ENCODE measurements around the gene DRG2.

DRG2 gene

DNA sequence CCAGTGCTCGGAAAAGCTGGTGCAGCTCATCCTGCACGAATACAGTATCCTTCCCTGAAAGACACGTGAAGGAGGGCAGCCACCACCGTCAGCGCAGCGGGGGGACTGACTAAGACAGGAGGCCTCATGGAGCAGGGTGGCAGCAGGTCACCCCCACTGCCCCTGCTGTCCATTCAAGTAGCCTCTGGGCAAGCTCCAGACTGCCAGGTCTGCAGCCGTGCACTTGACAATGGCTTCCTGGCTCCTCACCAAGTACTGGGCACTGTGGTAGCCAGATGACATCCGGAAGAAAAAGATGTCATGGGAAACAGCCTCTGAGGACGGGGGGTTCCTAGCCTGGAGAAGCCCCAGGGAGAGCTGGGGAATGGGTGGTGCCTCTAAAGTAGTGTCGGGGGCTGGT is 12.9 kb downstream of the DRG2 start:
- no peak for TF ChIP-seq CTCF (IDR thresholded peaks at IDR 0.05; ENCODE audit: low read length)
- no peak for TF ChIP-seq EZH2 (IDR thresholded peaks at IDR 0.05; ENCODE audit: borderline replicate concordance, low read length)
- Histone ChIP-seq H2AFZ (ENCODE audit: low read length) (no peak overlapping the region), H4K20me1 (ENCODE audit: insufficient read depth, low read length) (no peaks in the 10 kb centered on the region), H3K79me2 (ENCODE audit: insufficient read depth, low read length) (no peaks in the 10 kb centered on the region), H3K27me3 (ENCODE audit: insufficient read depth, low read length) (no peaks in the 10 kb centered on the region), H3K4me3 (ENCODE audit: low read depth, low read length, poor library complexity, severe bottlenecking) (no peak overlapping the region), H3K4me2 (ENCODE audit: low read length) (no peak overlapping the region), H3K9ac (ENCODE audit: low read length) (no peak overlapping the region), H3K27ac (ENCODE audit: low read depth, low read length, poor library complexity, severe bottlenecking) (no peak overlapping the region), H3K36me3 (ENCODE audit: insufficient read depth, low read length) (peaks cover 84% of the 10 kb centered on the region), H3K9me3 (ENCODE audit: low read length) (no peaks in the 10 kb centered on the region), H3K9me2 (ENCODE audit: low read depth, low read length) (no peaks in the 10 kb centered on the region), H3F3A (ENCODE audit: insufficient read depth, low read length) (no peaks in the 10 kb centered on the region), H3K4me1 (ENCODE audit: insufficient read depth, low read length, severe bottlenecking) (no peaks in the 10 kb centered on the region)

- Histone ChIP-seq H4K20me1 (ENCODE audit: insufficient read depth, low read length) (no peaks in the 10 kb centered on the region), H3K4me3 (ENCODE audit: low read depth, low read length, poor library complexity, severe bottlenecking) (no peak overlapping the region), H3K79me2 (ENCODE audit: insufficient read depth, low read length) (no peaks in the 10 kb centered on the region), H3K9ac (ENCODE audit: low read length) (no peak overlapping the region), H3K36me3 (ENCODE audit: insufficient read depth, low read length) (peaks cover 84% of the 10 kb centered on the region), H3K27me3 (ENCODE audit: insufficient read depth, low read length) (no peaks in the 10 kb centered on the region), H3K9me2 (ENCODE audit: low read depth, low read length) (no peaks in the 10 kb centered on the region), H3K27ac (ENCODE audit: low read depth, low read length, poor library complexity, severe bottlenecking) (no peak overlapping the region), H3F3A (ENCODE audit: insufficient read depth, low read length) (no peaks in the 10 kb centered on the region), H3K9me3 (ENCODE audit: low read length) (no peaks in the 10 kb centered on the region), H3K4me2 (ENCODE audit: low read length) (no peak overlapping the region), H3K4me1 (ENCODE audit: insufficient read depth, low read length, severe bottlenecking) (no peaks in the 10 kb centered on the region), H2AFZ (ENCODE audit: low read length) (no peak overlapping the region)
- TF ChIP-seq CTCF (IDR thresholded peaks at IDR 0.05; ENCODE audit: low read length) = no peak
- TF ChIP-seq EZH2 (IDR thresholded peaks at IDR 0.05; ENCODE audit: borderline replicate concordance, low read length) = no peak
Observed at GRCh38 chr17:18101828-18102227, 14.1 kb downstream of the DRG2 start.

DNA sequence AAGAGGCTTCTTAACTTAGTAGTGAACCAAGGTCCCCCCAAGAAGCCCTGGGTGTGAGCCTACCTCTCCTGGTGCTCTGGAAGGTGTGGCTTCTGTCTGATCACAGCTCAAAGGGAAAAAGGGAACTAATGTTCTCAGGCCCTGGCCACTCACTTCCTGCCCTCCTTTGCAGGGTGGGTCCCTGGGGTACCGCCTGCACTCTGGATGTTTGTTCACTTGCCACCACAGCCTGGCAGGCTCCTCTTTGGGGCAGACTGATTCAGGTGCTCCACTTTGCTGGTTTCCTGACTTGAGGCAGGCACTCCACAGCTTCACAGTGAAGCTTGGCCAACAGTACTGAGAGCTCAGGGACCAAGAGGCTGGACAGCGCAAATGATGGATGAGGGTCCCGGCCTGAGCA is 14.9 kb downstream of the DRG2 start:
- TF ChIP-seq EZH2 (IDR thresholded peaks at IDR 0.05; ENCODE audit: borderline replicate concordance, low read length) (no peak), CTCF (IDR thresholded peaks at IDR 0.05; ENCODE audit: low read length) (no peak)
- Histone ChIP-seq H3K27ac (ENCODE audit: low read depth, low read length, poor library complexity, severe bottlenecking) (no peak overlapping the region), H3K27me3 (ENCODE audit: insufficient read depth, low read length) (no peaks in the 10 kb centered on the region), H3K79me2 (ENCODE audit: insufficient read depth, low read length) (no peaks in the 10 kb centered on the region), H4K20me1 (ENCODE audit: insufficient read depth, low read length) (no peaks in the 10 kb centered on the region), H3K9me2 (ENCODE audit: low read depth, low read length) (no peaks in the 10 kb centered on the region), H2AFZ (ENCODE audit: low read length) (no peak overlapping the region), H3K4me1 (ENCODE audit: insufficient read depth, low read length, severe bottlenecking) (no peaks in the 10 kb centered on the region), H3K4me3 (ENCODE audit: low read depth, low read length, poor library complexity, severe bottlenecking) (no peak overlapping the region), H3K9me3 (ENCODE audit: low read length) (no peaks in the 10 kb centered on the region), H3K4me2 (ENCODE audit: low read length) (no peak overlapping the region), H3K36me3 (ENCODE audit: insufficient read depth, low read length) (peaks cover 82% of the 10 kb centered on the region), H3K9ac (ENCODE audit: low read length) (no peak overlapping the region), H3F3A (ENCODE audit: insufficient read depth, low read length) (no peaks in the 10 kb centered on the region)
